ENCODE measurements around the gene F8. TPM values are rescaled to one million over a fixed set of nuclear protein-coding genes. Genes with fewer than 3 reads are reported as not detected.
"Not testable (repeated sequence)": the region's sequence is repeated elsewhere in the genome, so short reads cannot be mapped to it uniquely, and the experiment has no call there.

The F8 gene
- total RNA-seq, 1 experiment from 2014 or later: 3.3 TPM

DNA sequence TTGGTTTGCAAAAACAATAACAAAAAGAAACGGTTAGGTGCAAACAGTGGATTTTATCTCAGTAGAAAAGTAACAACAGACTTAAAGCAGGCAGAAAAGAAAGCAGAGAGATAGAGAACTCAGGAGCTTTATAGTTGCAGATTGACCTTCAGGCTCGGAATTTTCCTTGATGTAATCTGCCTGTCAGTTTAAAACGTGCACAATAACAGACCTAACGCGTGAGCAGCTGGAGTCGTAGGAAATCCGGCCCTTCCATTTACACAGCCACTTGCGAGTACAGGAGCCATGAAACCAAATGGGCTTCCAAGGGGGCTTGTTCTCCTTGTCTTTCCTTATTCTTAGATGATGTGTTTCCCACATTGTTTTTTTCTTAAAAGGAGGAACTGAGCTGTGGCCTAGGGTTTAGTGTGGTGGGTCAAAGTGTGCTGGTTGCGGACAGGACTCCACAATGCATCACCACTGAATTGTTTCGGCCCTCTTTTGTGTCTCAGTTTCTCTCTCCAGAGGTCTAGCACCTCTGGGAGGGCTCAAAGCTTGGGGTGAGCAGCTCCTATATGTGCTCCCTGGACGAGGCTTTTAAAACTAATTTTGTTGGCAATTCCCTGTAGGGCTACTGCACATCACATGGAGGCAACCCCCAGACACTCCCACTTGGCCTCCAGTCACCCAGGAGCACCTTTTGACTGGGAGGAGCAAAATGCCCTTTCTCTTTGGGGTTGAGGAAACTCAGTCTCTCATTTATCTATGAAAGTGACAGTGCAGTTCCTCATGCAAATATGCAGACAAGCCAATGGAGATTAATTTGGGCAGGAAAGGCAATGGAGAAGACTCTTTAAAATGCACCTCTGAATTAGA is 203.4 kb downstream of the F8 start:
- Histone ChIP-seq H3K27ac (no peak overlapping the region), H3K36me3 (no peaks in the 10 kb centered on the region), H3K4me1 (replicated peaks) (no peaks in the 10 kb centered on the region; the same call in 1 of the 2 replicates), H3K27me3 (replicated peaks) (no peaks in the 10 kb centered on the region), H3K4me3 (no peak overlapping the region), H3K9me3 (replicated peaks) (no peaks in the 10 kb centered on the region)
- DNase-seq (ENCODE audit: low read depth in 1 of 2, low spot score in 2 of 2): no peak

- not testable (repeated sequence) for H3K27me3 ChIP-seq (replicated peaks); H3K4me3 ChIP-seq; H3K4me1 ChIP-seq (replicated peaks); DNase-seq (ENCODE audit: low read depth in 1 of 2, low spot score in 2 of 2); H3K9me3 ChIP-seq (replicated peaks); H3K27ac ChIP-seq; H3K36me3 ChIP-seq
Measured at GRCh38 chrX:154817048-154817618, 205.4 kb downstream of the F8 start.

DNA sequence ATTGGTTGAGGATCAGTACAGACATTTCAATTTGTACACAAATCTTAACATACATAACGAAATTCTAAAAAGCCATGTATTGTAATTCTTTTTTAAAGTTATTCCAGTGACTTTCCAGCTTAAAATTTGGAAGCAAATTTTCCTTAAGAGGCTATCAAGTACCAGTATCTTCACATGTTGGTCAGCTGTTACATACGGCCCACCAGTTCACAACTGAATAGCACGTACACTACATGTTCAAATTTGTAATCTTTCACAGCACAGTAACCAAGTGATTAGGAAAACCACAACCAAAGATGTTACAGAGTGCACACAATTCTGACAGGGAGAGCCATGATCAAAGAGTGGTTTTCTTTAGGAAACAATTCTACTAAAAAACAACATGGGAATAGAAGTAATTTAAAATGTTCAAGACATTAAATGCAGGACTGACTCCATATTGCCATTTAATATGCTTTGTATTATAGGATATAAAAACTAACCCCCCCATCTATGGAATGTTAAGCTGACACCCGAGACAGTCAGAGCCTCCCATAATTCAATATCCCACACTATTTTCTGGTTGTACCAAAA is 206.1 kb downstream of the F8 start:
- not testable (repeated sequence) for DNase-seq (ENCODE audit: low read depth in 1 of 2, low spot score in 2 of 2); H3K4me1 ChIP-seq (replicated peaks); H3K27me3 ChIP-seq (replicated peaks); H3K36me3 ChIP-seq; H3K9me3 ChIP-seq (replicated peaks); H3K27ac ChIP-seq; H3K4me3 ChIP-seq

DNA sequence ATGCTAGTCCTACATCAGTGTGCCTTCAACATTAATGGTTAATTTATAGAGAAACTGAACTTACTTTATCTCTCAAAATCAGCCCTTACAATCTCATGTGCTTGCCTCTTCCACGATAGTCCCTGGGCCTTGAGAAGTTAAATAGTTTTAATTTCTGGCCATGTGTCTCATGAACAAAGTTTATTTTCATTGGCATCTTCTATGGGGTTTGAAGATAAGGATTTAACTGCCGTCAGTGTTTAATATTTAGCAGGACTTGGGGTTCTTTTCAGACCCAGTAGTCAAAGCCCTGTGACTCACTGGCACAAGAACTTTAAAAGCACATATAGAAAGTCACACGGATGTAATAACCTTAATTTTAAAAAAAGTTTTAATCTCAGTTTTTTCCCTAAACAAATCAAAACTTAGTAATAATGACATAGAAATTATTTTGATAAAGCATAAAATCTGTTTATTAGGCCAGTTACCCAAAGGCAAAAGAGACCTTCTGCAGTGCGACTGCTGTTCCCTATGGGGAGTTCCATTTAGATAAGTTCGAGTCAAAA is 207.2 kb downstream of the F8 start:
- no peaks in the 10 kb centered on the region for H3K9me3 ChIP-seq (replicated peaks)
- H3K27me3 ChIP-seq (replicated peaks): no peaks in the 10 kb centered on the region
- H3K27ac ChIP-seq: no peak overlapping the region
- no peak for DNase-seq (ENCODE audit: low read depth in 1 of 2, low spot score in 2 of 2)
- no peak overlapping the region for H3K4me3 ChIP-seq
- no peaks in the 10 kb centered on the region; the same call in 1 of the 2 replicates for H3K4me1 ChIP-seq (replicated peaks)
- no peaks in the 10 kb centered on the region for H3K36me3 ChIP-seq

GRCh38 chrX:154813801-154814200 is 208.7 kb downstream of the F8 start:
- Histone ChIP-seq H3K27me3 (replicated peaks) (no peaks in the 10 kb centered on the region), H3K4me3 (no peak overlapping the region), H3K9me3 (replicated peaks) (no peaks in the 10 kb centered on the region), H3K4me1 (replicated peaks) (no peaks in the 10 kb centered on the region; the same call in 1 of the 2 replicates), H3K27ac (no peak overlapping the region), H3K36me3 (no peaks in the 10 kb centered on the region)
- DNase-seq (ENCODE audit: low read depth in 1 of 2, low spot score in 2 of 2): no peak

DNA sequence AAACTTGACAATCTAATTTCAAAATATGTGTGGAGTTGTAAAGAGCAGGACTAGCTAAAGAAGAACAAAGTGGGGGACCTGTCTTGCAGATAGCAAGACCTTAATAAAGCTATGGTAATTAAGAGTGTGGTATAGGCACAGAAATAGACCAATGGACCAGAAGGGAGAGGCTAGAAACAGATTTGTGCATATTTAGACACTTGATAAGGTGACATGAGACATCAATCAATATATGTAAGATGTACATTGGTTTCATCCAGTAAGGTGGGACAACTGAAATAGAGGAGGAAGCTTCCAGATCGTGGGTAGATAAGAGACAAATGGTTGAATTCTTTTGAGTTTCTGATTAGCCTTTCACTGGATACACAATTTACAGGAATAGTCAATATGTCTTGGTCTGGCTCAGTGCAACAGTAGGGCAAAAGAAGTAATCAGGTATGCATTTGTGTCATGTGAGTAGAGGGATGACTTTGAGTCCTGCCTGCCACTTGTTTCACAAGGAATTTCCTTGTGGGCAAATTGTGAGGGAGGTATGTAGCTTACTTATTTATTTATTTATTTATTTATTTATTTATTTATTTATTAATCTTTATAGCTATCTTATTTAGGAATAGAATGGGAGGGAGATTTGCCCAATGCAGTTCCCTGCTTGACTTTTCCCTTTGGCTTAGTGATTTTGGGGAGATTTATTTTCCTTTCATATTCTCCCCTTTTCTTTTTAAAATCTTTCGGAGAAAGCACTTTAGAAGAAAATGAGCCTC is 210.0 kb downstream of the F8 start:
- no peaks in the 10 kb centered on the region for H3K36me3 ChIP-seq
- no peaks in the 10 kb centered on the region; the same call in 1 of the 2 replicates for H3K4me1 ChIP-seq (replicated peaks)
- no peaks in the 10 kb centered on the region for H3K9me3 ChIP-seq (replicated peaks)

GRCh38 chrX:154809939-154810665 is 212.4 kb downstream of the F8 start:
- H3K36me3 ChIP-seq: no peaks in the 10 kb centered on the region
- peaks cover 4% of the 10 kb centered on the region; the same call in 1 of the 2 replicates for H3K4me1 ChIP-seq (replicated peaks)
- H3K27me3 ChIP-seq (replicated peaks): no peaks in the 10 kb centered on the region
- H3K27ac ChIP-seq: no peak overlapping the region
- no peaks in the 10 kb centered on the region for H3K9me3 ChIP-seq (replicated peaks)
- DNase-seq (ENCODE audit: low read depth in 1 of 2, low spot score in 2 of 2): no peak
- H3K4me3 ChIP-seq: no peak overlapping the region

More for the DNA sequence above, 210.0 kb downstream of the F8 start:
- no peak overlapping the region for H3K4me3 ChIP-seq
- no peak for DNase-seq (ENCODE audit: low read depth in 1 of 2, low spot score in 2 of 2)
- no peaks in the 10 kb centered on the region for H3K27me3 ChIP-seq (replicated peaks)
- no peak overlapping the region for H3K27ac ChIP-seq

DNA sequence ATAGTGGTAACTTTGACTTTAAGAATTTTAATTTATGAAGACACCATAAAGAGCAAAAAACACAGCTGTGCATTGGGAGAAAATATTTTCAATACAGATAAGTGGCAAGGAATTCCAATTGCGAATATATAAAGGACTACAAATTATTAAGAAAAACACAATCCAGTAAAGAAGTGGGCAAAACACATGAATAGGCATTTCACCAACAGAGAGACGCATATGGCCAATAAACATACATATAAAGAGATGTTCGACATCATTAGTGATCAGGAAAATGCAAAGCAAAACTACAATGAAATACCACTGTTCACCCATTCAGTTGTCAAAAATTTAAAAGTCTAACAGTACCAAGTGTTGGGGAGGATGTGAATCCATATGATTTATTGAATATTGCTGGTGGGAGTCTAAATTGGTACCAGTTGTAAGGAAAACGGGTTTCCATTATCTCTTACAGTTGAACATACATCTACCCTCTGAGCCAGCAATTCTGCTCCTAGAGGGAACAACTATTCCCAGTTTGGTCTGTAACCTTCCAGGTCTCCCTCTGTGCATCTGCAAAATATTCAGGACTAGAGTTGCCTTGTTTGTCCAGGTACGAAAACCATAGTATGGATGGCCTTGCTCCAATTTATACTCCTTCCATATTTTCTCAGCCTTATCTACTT is 215.6 kb downstream of the F8 start:
- no peaks in the 10 kb centered on the region for H3K9me3 ChIP-seq (replicated peaks)
- no peak overlapping the region for H3K27ac ChIP-seq
- no peaks in the 10 kb centered on the region for H3K36me3 ChIP-seq
- no peak for DNase-seq (ENCODE audit: low read depth in 1 of 2, low spot score in 2 of 2)
- no peak overlapping the region for H3K4me3 ChIP-seq
- peaks cover 9% of the 10 kb centered on the region for H3K4me1 ChIP-seq (replicated peaks)
- no peaks in the 10 kb centered on the region for H3K27me3 ChIP-seq (replicated peaks)

GRCh38 chrX:154805696-154806091 is 216.8 kb downstream of the F8 start:
- DNase-seq (ENCODE audit: low read depth in 1 of 2, low spot score in 2 of 2): no peak
- Histone ChIP-seq H3K36me3 (no peaks in the 10 kb centered on the region), H3K27me3 (replicated peaks) (no peaks in the 10 kb centered on the region), H3K27ac (no peak overlapping the region), H3K4me1 (replicated peaks) (peaks cover 9% of the 10 kb centered on the region), H3K9me3 (replicated peaks) (no peaks in the 10 kb centered on the region), H3K4me3 (peak overlapping the region; percentile 61)

- no peaks in the 10 kb centered on the region for H3K9me3 ChIP-seq (replicated peaks)
- DNase-seq (ENCODE audit: low read depth in 1 of 2, low spot score in 2 of 2): peak; percentile 64 to 75
- H3K27me3 ChIP-seq (replicated peaks): no peaks in the 10 kb centered on the region
- H3K27ac ChIP-seq: no peak within 1 kb of the TSS
- peak within 1 kb of the TSS; percentile 61 for H3K4me3 ChIP-seq
- H3K36me3 ChIP-seq: no peaks in the 10 kb centered on the region
- H3K4me1 ChIP-seq (replicated peaks): peaks cover 13% of the 10 kb centered on the region
Measured at GRCh38 chrX:154804957-154805695, 217.4 kb downstream of the F8 start, which contains the start of gene MPP1. Gene MPP1, minus strand, starts transcription at chrX:154805485. Its CDS starts 112 bp downstream, at chrX:154805373.

GRCh38 chrX:154804261-154804956 is 218.1 kb downstream of the F8 start:
- DNase-seq (ENCODE audit: low read depth in 1 of 2, low spot score in 2 of 2): no peak
- peaks cover 20% of the 10 kb centered on the region for H3K4me1 ChIP-seq (replicated peaks)

More at GRCh38 chrX:154804261-154804956, 218.1 kb downstream of the F8 start:
- H3K36me3 ChIP-seq: no peaks in the 10 kb centered on the region
- no peak overlapping the region for H3K27ac ChIP-seq
- H3K27me3 ChIP-seq (replicated peaks): no peaks in the 10 kb centered on the region
- H3K9me3 ChIP-seq (replicated peaks): no peaks in the 10 kb centered on the region
- H3K4me3 ChIP-seq: peak overlapping the region; percentile 61

Data from SJSA1 (cell line).